GM12801 (cell line): Measurements from ENCODE around the gene ARID2.

Experiments
- CTCF ChIP-seq: IDR thresholded peaks from one replicate; pipeline ENCODE4 v1.5.1; 2011; ENCODE audit warnings: control low read depth; ENCODE audit not compliant: insufficient read length; ENCODE audit errors: extremely low read depth

Gene ARID2

GRCh38 chr12:45695035-45695434, 34.5 kb upstream of the ARID2 start:
- no peak for TF ChIP-seq CTCF

GRCh38 chr12:45695606-45696005, 33.9 kb upstream of the ARID2 start:
- TF ChIP-seq CTCF: no peak

- TF ChIP-seq CTCF: no peak
These were observed 33.5 kb upstream of the ARID2 start for GRCh38 chr12:45696049-45696448.

GRCh38 chr12:45697371-45697770, 32.1 kb upstream of the ARID2 start:
- no peak for TF ChIP-seq CTCF

- TF ChIP-seq CTCF: no peak
These were observed 28.2 kb upstream of the ARID2 start for GRCh38 chr12:45701296-45701695.

GRCh38 chr12:45703942-45704341, 25.6 kb upstream of the ARID2 start:
- no peak for TF ChIP-seq CTCF

- TF ChIP-seq CTCF: no peak
These were observed 24.5 kb upstream of the ARID2 start for GRCh38 chr12:45704968-45705367.

GRCh38 chr12:45705404-45705803, 24.1 kb upstream of the ARID2 start:
- no peak for TF ChIP-seq CTCF
